MM.1S (cell line): ENCODE measurements around the gene SNHG17.

Experiments used
- EZH2 ChIP-seq: fragments of 300-600 bp; sonication (generic); optimal IDR thresholded peaks from 2 replicates; pipeline ENCODE3; 2017; ENCODE audit warnings: low read depth, mild to moderate bottlenecking, antibody characterized with exemption, low read length, mixed read lengths
- EZH2phosphoT487 ChIP-seq: fragments of 300-600 bp; sonication (generic); IDR thresholded peaks from 2 replicates; pipeline ENCODE4 v1.6.1; 2018; ENCODE audit warnings: antibody characterized with exemption, low read length
- TF ChIP-seq, protein P1 (sequence below): fragments of 300-600 bp; sonication (generic); IDR thresholded peaks from 2 replicates; pipeline ENCODE4 v1.5.1; 2016; ENCODE audit warnings: antibody characterized with exemption, low read length, mixed read lengths

DNA sequence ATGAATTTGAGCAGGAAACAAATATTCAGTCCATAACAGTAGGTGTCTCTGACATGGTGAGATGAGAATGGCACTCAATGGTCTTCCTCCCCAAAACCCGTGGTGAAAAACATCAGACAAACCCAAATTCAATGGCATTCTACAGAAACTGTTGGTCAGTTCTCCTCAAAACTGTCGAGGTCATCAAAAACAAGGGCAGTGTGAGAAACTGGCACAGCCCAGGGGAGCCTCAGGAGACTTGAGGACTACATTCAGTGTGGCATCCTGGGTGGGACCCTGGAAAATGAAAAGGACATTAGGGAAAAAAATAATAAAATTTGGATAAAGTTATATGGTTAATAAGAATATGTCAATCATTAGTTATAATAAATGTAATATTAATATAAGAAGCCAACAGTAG is 48.3 kb downstream of the SNHG17 start:
- TF ChIP-seq, protein P1, sequence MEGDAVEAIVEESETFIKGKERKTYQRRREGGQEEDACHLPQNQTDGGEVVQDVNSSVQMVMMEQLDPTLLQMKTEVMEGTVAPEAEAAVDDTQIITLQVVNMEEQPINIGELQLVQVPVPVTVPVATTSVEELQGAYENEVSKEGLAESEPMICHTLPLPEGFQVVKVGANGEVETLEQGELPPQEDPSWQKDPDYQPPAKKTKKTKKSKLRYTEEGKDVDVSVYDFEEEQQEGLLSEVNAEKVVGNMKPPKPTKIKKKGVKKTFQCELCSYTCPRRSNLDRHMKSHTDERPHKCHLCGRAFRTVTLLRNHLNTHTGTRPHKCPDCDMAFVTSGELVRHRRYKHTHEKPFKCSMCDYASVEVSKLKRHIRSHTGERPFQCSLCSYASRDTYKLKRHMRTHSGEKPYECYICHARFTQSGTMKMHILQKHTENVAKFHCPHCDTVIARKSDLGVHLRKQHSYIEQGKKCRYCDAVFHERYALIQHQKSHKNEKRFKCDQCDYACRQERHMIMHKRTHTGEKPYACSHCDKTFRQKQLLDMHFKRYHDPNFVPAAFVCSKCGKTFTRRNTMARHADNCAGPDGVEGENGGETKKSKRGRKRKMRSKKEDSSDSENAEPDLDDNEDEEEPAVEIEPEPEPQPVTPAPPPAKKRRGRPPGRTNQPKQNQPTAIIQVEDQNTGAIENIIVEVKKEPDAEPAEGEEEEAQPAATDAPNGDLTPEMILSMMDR: no peak
- no peak for TF ChIP-seq EZH2
- no peak for TF ChIP-seq EZH2phosphoT487
